LNCaP clone FGC (cell line): Measurements from ENCODE around the gene USP24.

Experiments used
- DNase-seq: peaks from one replicate; pipeline ENCODE4 v3.0.0-alpha.2; 2011; ENCODE audit warnings: low read depth
- H3K4me3 ChIP-seq: 2 replicates; pipeline ENCODE4 v1.5.1; 2011; ENCODE audit warnings: mild to moderate bottlenecking, low read depth, low read length, control low read depth
- TF ChIP-seq, protein P1 (sequence below): IDR thresholded peaks from 2 replicates; pipeline ENCODE4 v1.5.1; 2012; ENCODE audit warnings: mild to moderate bottlenecking; ENCODE audit not compliant: control insufficient read depth, insufficient read depth; ENCODE audit errors: extremely low read depth

The USP24 gene

DNA sequence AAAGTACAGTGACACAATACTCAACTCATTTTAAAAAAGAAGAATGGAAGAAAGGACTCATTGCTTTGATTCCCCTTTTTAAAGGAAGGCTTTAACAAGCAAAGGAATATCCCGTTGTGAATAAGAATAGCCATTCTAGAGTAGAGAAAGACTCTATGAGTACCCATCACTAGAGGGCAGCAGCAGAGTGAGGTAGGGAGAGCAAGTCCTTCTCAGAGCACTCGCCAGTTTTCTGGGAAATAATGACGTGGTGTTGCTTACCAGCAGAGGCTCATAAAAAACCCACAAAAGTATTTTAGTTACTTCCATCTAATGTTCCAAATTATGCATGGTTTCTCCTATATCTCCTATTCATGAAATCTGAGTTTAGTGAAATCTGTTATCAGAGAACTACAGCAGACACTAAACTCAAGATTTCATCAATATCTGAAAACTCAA is 74.6 kb downstream of the USP24 start:
- TF ChIP-seq, protein P1, sequence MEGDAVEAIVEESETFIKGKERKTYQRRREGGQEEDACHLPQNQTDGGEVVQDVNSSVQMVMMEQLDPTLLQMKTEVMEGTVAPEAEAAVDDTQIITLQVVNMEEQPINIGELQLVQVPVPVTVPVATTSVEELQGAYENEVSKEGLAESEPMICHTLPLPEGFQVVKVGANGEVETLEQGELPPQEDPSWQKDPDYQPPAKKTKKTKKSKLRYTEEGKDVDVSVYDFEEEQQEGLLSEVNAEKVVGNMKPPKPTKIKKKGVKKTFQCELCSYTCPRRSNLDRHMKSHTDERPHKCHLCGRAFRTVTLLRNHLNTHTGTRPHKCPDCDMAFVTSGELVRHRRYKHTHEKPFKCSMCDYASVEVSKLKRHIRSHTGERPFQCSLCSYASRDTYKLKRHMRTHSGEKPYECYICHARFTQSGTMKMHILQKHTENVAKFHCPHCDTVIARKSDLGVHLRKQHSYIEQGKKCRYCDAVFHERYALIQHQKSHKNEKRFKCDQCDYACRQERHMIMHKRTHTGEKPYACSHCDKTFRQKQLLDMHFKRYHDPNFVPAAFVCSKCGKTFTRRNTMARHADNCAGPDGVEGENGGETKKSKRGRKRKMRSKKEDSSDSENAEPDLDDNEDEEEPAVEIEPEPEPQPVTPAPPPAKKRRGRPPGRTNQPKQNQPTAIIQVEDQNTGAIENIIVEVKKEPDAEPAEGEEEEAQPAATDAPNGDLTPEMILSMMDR: peak; percentile 89
- H3K4me3 ChIP-seq: no peak overlapping the region
- peak; percentile 73 for DNase-seq

DNA sequence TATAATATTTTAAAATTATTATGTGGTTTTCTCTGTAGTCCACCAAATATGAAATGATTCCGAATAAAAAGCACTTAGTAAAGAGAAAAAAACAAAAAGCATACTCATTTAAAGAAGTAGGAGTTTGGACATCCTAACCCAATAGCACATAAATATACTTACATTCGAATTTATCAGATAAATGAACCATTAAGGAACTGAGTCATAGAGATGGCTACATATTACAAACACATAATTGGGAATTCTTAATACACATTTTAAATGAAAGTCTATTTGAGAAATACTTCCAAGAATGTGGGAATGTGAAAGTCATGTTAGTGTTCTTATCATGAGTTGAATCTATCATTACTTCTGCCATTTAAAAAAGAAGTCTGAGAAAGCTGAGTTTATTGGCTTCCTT is 75.0 kb downstream of the USP24 start:
- H3K4me3 ChIP-seq: no peak overlapping the region

DNA sequence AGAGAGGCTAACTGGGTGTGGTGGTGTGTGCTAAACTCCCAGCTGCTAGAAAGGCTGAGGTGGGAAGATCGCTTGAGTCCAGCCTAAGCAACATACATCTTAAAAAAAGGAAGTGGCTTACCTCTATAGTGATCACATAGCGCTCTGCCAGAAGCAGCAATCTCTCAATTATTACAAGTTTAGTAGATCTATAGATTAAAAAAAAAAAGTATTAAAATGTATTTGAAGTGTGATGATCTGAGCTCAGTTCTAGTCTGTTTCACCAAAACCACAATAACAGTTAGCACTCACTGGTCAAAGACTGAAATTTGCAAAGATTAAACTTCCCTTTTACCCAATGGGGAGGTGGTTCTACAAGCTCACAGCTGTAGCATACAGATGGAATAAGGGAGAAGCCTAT is 76.3 kb downstream of the USP24 start:
- TF ChIP-seq, protein P1: no peak
- no peak overlapping the region for H3K4me3 ChIP-seq
- DNase-seq: no peak

More for the DNA sequence above, 75.0 kb downstream of the USP24 start:
- DNase-seq: no peak
- TF ChIP-seq, protein P1: no peak

DNA sequence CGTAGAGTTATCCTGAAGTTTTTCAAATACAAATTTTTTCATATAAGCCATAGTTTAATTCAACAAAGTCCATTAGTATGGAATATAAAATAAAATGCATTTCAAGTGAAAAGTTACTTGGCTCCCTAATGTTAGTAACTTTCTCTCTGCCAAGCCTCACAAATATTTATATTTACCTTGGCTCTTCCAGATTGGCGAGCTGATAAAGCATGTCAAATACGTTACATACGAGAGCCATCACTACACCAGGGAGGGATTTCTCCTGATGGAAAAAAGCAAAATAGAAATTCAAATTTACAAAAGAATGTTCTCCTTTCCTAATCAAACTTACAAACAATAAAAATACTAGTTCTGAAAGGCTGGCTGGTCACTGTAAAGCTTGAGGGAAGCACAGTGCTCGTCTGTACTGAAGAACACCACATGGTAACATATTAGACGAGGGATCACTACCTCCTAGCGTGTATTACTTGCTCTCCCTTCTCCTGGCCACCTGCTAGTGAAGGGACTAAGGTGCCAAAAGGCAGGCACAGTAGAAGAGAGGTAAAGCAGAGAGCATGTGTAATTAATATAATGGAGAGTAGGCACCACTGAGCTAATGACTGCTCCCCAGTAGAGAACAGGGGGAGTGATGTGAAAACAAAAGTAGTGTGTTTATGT is 80.9 kb downstream of the USP24 start:
- peak; percentile 27 for DNase-seq
- H3K4me3 ChIP-seq: no peak overlapping the region
- TF ChIP-seq, protein P1: no peak

DNA sequence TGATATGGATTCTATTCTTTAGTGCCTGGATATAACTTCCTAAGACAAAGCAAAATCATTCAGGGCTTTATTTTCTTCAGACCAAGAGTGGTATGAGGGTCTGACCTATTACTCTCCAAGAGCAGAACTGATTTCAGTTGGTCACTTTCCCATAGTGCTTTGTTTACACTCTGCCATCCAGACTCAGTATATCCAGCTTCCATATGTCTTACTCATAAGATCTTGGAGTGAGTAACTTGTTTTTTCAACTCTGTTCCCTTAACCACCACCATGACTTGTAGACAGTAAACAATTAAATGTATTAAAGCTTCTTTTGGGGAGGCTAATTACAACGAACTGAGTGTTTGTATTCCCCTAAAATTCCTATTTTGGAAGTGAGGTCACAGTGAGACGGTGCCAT is 83.4 kb downstream of the USP24 start:
- H3K4me3 ChIP-seq: no peak overlapping the region
- DNase-seq: no peak
- TF ChIP-seq, protein P1: no peak

DNA sequence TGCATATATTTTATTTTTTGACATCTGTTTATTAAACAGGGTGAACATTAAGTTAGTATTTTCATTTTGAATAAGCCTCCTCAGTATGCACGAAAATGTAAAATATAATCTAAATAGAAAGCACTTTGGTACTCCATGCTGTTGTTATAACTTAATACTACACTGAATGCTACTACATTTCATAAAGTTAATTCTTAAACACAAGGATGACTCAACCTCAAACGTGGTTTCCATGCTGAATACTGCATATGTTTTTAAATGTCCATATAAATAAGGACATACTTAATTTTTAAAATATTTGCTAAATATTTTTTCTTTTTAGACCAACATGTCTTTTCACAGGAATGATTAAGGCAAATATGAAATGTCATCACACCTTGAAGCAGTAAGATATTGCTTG is 83.9 kb downstream of the USP24 start:
- TF ChIP-seq, protein P1: no peak
- H3K4me3 ChIP-seq: no peak overlapping the region
- DNase-seq: no peak

DNA sequence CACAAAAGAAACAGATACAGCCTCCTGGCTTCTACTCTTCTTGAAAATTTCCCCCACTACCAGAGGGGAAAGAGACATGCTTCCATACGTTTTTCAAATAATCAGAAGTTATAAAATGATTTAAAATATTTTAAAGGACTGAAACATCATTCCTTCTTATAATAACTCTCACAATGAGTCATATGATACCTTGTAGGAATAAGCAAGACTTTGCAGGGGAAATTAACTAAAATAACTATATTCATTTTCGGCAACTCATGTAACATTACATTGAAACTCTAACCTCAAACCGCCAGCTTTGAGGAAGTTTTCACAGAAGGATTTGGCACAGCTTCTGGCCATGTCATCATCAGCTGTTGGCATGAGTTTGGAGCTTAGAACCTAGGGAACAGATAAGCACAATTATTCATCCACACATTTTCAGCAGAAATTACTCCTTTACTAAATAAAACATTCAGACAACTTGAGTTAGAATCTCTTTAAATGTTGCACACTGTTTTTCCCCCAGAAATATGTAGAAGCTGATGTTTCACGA is 85.9 kb downstream of the USP24 start:
- no peak overlapping the region for H3K4me3 ChIP-seq
- DNase-seq: no peak
- TF ChIP-seq, protein P1: no peak
